Measurements from ENCODE around the gene TRMT6. TPM values are rescaled to one million over a fixed set of nuclear protein-coding genes. Genes with fewer than 3 reads are reported as not detected.

The TRMT6 gene
- total and polyA plus RNA-seq, 10 of the 15 experiments (the other 5 are each of a cell fraction or from before 2014, with no cell fraction given) = 18.2 to 35.5 (median 22.6) TPM

DNA sequence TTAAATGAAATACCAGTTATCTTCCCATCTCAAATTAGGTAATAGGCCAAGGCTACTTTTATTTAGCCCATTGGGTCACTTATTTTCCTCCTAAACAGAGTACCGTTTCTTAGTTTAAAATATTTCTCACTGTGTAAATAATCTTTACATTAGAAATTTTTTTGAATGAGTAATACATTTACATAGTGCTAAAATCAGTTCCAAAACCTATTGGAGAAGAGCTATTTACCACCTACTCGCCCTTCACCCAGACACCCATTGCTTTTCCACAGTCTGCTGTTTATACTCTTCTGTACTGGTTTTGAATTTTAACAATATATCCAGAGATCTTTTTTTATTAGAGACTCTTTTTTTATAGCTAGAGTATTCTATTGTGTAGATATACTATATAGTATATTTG is 37.0 kb upstream of the TRMT6 start:
- ChIA-PET POLR2A (no interaction called here), SMC1A (ENCODE audit: uncharacterized antibody, unreplicated experiment) (interaction anchor here (0.6 to 2.1 kb wide), 3 partner anchors 22 to 452 kb away, joined by 3 to 9 read pairs (median 4); no protein-coding TSS in a partner anchor), CTCF (interaction anchor here (0.7 kb wide), 2 partner anchors 46 to 459 kb away, joined by 3 read pairs; no protein-coding TSS in a partner anchor), RAD21 (ENCODE audit: unreplicated experiment) (no interaction called here)
- in situ Hi-C loops (cut with MboI) = no loop called here
- no TSS peak for BruUV-seq (replicated peaks)
- TF ChIP-seq, protein P1, sequence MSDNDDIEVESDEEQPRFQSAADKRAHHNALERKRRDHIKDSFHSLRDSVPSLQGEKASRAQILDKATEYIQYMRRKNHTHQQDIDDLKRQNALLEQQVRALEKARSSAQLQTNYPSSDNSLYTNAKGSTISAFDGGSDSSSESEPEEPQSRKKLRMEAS (IDR thresholded peaks at IDR 0.05; ENCODE audit: low read depth, low read length) = no peak
- TF ChIP-seq, protein P2, sequence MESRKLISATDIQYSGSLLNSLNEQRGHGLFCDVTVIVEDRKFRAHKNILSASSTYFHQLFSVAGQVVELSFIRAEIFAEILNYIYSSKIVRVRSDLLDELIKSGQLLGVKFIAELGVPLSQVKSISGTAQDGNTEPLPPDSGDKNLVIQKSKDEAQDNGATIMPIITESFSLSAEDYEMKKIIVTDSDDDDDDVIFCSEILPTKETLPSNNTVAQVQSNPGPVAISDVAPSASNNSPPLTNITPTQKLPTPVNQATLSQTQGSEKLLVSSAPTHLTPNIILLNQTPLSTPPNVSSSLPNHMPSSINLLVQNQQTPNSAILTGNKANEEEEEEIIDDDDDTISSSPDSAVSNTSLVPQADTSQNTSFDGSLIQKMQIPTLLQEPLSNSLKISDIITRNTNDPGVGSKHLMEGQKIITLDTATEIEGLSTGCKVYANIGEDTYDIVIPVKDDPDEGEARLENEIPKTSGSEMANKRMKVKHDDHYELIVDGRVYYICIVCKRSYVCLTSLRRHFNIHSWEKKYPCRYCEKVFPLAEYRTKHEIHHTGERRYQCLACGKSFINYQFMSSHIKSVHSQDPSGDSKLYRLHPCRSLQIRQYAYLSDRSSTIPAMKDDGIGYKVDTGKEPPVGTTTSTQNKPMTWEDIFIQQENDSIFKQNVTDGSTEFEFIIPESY (IDR thresholded peaks at IDR 0.05) = no peak
- TF ChIP-seq GATAD2B (conservative IDR thresholded peaks at IDR 0.05; ENCODE audit: low read depth) (no peak), CBX5 (IDR thresholded peaks at IDR 0.05; ENCODE audit: low read depth) (no peak)
- TF ChIP-seq, protein P3, sequence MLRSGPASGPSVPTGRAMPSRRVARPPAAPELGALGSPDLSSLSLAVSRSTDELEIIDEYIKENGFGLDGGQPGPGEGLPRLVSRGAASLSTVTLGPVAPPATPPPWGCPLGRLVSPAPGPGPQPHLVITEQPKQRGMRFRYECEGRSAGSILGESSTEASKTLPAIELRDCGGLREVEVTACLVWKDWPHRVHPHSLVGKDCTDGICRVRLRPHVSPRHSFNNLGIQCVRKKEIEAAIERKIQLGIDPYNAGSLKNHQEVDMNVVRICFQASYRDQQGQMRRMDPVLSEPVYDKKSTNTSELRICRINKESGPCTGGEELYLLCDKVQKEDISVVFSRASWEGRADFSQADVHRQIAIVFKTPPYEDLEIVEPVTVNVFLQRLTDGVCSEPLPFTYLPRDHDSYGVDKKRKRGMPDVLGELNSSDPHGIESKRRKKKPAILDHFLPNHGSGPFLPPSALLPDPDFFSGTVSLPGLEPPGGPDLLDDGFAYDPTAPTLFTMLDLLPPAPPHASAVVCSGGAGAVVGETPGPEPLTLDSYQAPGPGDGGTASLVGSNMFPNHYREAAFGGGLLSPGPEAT (IDR thresholded peaks at IDR 0.05; ENCODE audit: low read depth) = no peak
- TF ChIP-seq, protein P4, sequence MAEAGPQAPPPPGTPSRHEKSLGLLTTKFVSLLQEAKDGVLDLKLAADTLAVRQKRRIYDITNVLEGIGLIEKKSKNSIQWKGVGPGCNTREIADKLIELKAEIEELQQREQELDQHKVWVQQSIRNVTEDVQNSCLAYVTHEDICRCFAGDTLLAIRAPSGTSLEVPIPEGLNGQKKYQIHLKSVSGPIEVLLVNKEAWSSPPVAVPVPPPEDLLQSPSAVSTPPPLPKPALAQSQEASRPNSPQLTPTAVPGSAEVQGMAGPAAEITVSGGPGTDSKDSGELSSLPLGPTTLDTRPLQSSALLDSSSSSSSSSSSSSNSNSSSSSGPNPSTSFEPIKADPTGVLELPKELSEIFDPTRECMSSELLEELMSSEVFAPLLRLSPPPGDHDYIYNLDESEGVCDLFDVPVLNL (IDR thresholded peaks at IDR 0.05; ENCODE audit: low read depth, low read length) = no peak
- TF ChIP-seq, protein P5, sequence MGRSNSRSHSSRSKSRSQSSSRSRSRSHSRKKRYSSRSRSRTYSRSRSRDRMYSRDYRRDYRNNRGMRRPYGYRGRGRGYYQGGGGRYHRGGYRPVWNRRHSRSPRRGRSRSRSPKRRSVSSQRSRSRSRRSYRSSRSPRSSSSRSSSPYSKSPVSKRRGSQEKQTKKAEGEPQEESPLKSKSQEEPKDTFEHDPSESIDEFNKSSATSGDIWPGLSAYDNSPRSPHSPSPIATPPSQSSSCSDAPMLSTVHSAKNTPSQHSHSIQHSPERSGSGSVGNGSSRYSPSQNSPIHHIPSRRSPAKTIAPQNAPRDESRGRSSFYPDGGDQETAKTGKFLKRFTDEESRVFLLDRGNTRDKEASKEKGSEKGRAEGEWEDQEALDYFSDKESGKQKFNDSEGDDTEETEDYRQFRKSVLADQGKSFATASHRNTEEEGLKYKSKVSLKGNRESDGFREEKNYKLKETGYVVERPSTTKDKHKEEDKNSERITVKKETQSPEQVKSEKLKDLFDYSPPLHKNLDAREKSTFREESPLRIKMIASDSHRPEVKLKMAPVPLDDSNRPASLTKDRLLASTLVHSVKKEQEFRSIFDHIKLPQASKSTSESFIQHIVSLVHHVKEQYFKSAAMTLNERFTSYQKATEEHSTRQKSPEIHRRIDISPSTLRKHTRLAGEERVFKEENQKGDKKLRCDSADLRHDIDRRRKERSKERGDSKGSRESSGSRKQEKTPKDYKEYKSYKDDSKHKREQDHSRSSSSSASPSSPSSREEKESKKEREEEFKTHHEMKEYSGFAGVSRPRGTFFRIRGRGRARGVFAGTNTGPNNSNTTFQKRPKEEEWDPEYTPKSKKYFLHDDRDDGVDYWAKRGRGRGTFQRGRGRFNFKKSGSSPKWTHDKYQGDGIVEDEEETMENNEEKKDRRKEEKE (IDR thresholded peaks at IDR 0.05) = no peak
- TF ChIP-seq, protein P6, sequence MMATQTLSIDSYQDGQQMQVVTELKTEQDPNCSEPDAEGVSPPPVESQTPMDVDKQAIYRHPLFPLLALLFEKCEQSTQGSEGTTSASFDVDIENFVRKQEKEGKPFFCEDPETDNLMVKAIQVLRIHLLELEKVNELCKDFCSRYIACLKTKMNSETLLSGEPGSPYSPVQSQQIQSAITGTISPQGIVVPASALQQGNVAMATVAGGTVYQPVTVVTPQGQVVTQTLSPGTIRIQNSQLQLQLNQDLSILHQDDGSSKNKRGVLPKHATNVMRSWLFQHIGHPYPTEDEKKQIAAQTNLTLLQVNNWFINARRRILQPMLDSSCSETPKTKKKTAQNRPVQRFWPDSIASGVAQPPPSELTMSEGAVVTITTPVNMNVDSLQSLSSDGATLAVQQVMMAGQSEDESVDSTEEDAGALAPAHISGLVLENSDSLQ (IDR thresholded peaks at IDR 0.05) = no peak
- Histone ChIP-seq H3K9me3 (replicated peaks; ENCODE audit: control insufficient read depth, insufficient read depth, low read length) (no peaks in the 10 kb centered on the region), H4K20me1 (ENCODE audit: control insufficient read depth, insufficient read depth) (no peaks in the 10 kb centered on the region), H3K36me3 (ENCODE audit: control insufficient read depth in 2 of 2, insufficient read depth in 2 of 2, low read length in 1 of 2) (peaks cover 0 to 27% of the 10 kb centered on the region in 2 experiments; a peak in 3 of 4 replicates), H3K4me2 (ENCODE audit: control insufficient read depth, insufficient read depth) (no peak overlapping the region), H3K4me3 (no peak overlapping the region), H3K79me2 (ENCODE audit: control insufficient read depth, insufficient read depth, low read length) (no peaks in the 10 kb centered on the region), H3K27me3 (replicated peaks in 1 of 2; ENCODE audit: control insufficient read depth in 2 of 2, insufficient read depth in 2 of 2, low read length in 1 of 2) (no peaks in the 10 kb centered on the region), H3K9ac (ENCODE audit: control insufficient read depth, insufficient read depth, low read length) (no peak overlapping the region), H2AFZ (ENCODE audit: control insufficient read depth, low read depth, low read length) (no peak overlapping the region), H3K4me1 (ENCODE audit: control insufficient read depth, insufficient read depth, low read length) (no peaks in the 10 kb centered on the region), H3K27ac (ENCODE audit: control insufficient read depth, insufficient read depth) (no peak overlapping the region)
- 98% methylated on average over 2 of the region's 2 CpGs for WGBS (ENCODE audit: insufficient coverage, insufficient replicate concordance, low lambda C conversion rate, missing lambda C conversion rate)
- FAIRE-seq (no peak), ATAC-seq (no peak), DNase-seq (ENCODE audit: low read depth, low spot score) (no peak)
- intact Hi-C loops (cut with micrococcal nuclease; ENCODE audit: unreplicated experiment) = no loop called here

Data from GM12878 (cell line).